ENCODE measurements around the gene DEFB126. TPM values are rescaled to one million over a fixed set of nuclear protein-coding genes. Genes with fewer than 3 reads are reported as not detected.
"Not testable (repeated sequence)": the region's sequence is repeated elsewhere in the genome, so short reads cannot be mapped to it uniquely, and the experiment has no call there.

DEFB126 gene, protein sequence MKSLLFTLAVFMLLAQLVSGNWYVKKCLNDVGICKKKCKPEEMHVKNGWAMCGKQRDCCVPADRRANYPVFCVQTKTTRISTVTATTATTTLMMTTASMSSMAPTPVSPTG
- total RNA-seq (2022) (not detected in 2 replicates), Bru-seq, nascent RNA (not detected), BruChase-seq, experiment 1, labeled RNA remaining after a 6-hour chase (not detected), BruChase-seq, experiment 2, labeled RNA remaining after a 2-hour chase (not detected)
- long read RNA-seq: 0 reads

DNA sequence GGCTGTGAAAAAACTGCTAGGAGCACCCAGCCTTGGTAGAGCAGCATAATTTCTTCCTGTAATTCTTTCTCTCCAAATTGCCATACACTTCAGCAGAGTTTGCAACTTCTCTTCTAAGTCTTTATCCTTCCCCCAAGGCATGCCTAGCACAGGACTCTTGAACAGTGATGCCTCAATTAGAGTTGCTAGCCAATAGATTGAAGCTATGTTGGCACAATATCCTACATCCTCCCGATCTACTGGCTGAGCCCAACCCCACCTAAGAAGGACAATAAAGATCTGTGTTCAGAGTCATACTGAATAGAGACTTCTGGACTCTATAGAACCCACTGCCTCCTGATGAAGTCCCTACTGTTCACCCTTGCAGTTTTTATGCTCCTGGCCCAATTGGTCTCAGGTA, at the start of gene DEFB126:
TSS of gene DEFB126 (plus strand) at position 301 of the 400 bp plus-strand sequence. CDS start at position 340, 39 bp downstream.
- CTCF ChIA-PET: no interaction called here
- H3K9me3 Mint-ChIP-seq (ENCODE audit: low read depth, unreplicated experiment): no peaks in the 10 kb centered on the region
- peaks cover 25% of the 10 kb centered on the region for H3K27me3 Mint-ChIP-seq (ENCODE audit: unreplicated experiment)
- no TSS peak for BruUV-seq (replicated peaks)
- H3K27ac Mint-ChIP-seq (ENCODE audit: unreplicated experiment): no peak within 1 kb of the TSS
- H3K4me1 Mint-ChIP-seq (ENCODE audit: low read depth, unreplicated experiment): no peaks in the 10 kb centered on the region
- intact Hi-C loops (cut with micrococcal nuclease; ENCODE audit: unreplicated experiment): no loop called here
- no peaks in the 10 kb centered on the region for H3K36me3 Mint-ChIP-seq (ENCODE audit: insufficient read depth, unreplicated experiment)
- no peak for DNase-seq
- no peak within 1 kb of the TSS for H3K4me3 Mint-ChIP-seq (ENCODE audit: low read depth, unreplicated experiment)
- no peak for TF ChIP-seq CTCF (IDR thresholded peaks at IDR 0.05; ENCODE audit: unreplicated experiment)

- H3K27me3 Mint-ChIP-seq (ENCODE audit: unreplicated experiment): peaks cover 72% of the 10 kb centered on the region
- no peak overlapping the region for H3K27ac Mint-ChIP-seq (ENCODE audit: unreplicated experiment)
- no peaks in the 10 kb centered on the region for H3K36me3 Mint-ChIP-seq (ENCODE audit: insufficient read depth, unreplicated experiment)
- intact Hi-C loops (cut with micrococcal nuclease; ENCODE audit: unreplicated experiment): no loop called here
- CTCF ChIA-PET: no interaction called here
- no peak overlapping the region for H3K4me3 Mint-ChIP-seq (ENCODE audit: low read depth, unreplicated experiment)
- BruUV-seq (replicated peaks): no TSS peak
- peaks cover 9% of the 10 kb centered on the region for H3K9me3 Mint-ChIP-seq (ENCODE audit: low read depth, unreplicated experiment)
- DNase-seq: no peak
- TF ChIP-seq CTCF (IDR thresholded peaks at IDR 0.05; ENCODE audit: unreplicated experiment): no peak
- H3K4me1 Mint-ChIP-seq (ENCODE audit: low read depth, unreplicated experiment): no peaks in the 10 kb centered on the region
Measured at GRCh38 chr20:93641-94040, 48.7 kb upstream of the DEFB126 start.

DNA sequence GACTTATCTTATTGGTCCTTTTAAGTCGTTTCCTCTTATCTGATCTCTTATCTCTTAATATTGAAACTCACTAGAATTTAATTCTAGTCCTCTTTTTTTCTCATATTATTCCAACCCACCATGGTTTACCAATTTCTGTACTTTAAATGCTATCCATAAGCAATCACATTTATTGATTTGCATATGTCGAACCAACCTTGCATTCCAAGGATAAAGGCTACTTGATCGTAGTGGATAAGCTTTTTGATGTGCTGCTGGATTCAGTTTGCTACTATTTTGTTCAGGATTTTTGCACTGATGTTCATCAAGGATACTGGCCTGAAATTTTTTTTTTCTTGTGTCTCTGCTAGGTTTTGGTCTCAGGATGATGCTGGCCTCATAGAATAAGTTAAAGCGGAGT, 47.2 kb upstream of the DEFB126 start:
- no peak overlapping the region for H3K27ac Mint-ChIP-seq (ENCODE audit: unreplicated experiment)

GRCh38 chr20:97691-98090, 44.7 kb upstream of the DEFB126 start:
- H3K27ac Mint-ChIP-seq (ENCODE audit: unreplicated experiment); BruUV-seq (replicated peaks); CTCF ChIA-PET: not testable (repeated sequence)

More for the DNA sequence above, 47.2 kb upstream of the DEFB126 start:
- BruUV-seq (replicated peaks): no TSS peak
- no peak for TF ChIP-seq CTCF (IDR thresholded peaks at IDR 0.05; ENCODE audit: unreplicated experiment)
- Mint-ChIP-seq H3K9me3 (ENCODE audit: low read depth, unreplicated experiment) (peaks cover 9% of the 10 kb centered on the region), H3K36me3 (ENCODE audit: insufficient read depth, unreplicated experiment) (no peaks in the 10 kb centered on the region), H3K4me3 (ENCODE audit: low read depth, unreplicated experiment) (no peak overlapping the region), H3K4me1 (ENCODE audit: low read depth, unreplicated experiment) (no peaks in the 10 kb centered on the region), H3K27me3 (ENCODE audit: unreplicated experiment) (peaks cover 76% of the 10 kb centered on the region)
- DNase-seq: no peak
- CTCF ChIA-PET: no interaction called here
- intact Hi-C loops (cut with micrococcal nuclease; ENCODE audit: unreplicated experiment): no loop called here

GRCh38 chr20:101975-102374, 40.4 kb upstream of the DEFB126 start:
- BruUV-seq (replicated peaks): no TSS peak
- H3K27ac Mint-ChIP-seq (ENCODE audit: unreplicated experiment): no peak overlapping the region
- H3K4me3 Mint-ChIP-seq (ENCODE audit: low read depth, unreplicated experiment): no peak overlapping the region
- no peaks in the 10 kb centered on the region for H3K36me3 Mint-ChIP-seq (ENCODE audit: insufficient read depth, unreplicated experiment)
- CTCF ChIA-PET: no interaction called here
- intact Hi-C loops (cut with micrococcal nuclease; ENCODE audit: unreplicated experiment): no loop called here
- peaks cover 63% of the 10 kb centered on the region for H3K27me3 Mint-ChIP-seq (ENCODE audit: unreplicated experiment)
- no peaks in the 10 kb centered on the region for H3K4me1 Mint-ChIP-seq (ENCODE audit: low read depth, unreplicated experiment)
- TF ChIP-seq CTCF (IDR thresholded peaks at IDR 0.05; ENCODE audit: unreplicated experiment): no peak
- no peaks in the 10 kb centered on the region for H3K9me3 Mint-ChIP-seq (ENCODE audit: low read depth, unreplicated experiment)
- DNase-seq: no peak

More at GRCh38 chr20:97691-98090, 44.7 kb upstream of the DEFB126 start:
- DNase-seq; intact Hi-C loops (cut with micrococcal nuclease; ENCODE audit: unreplicated experiment); H3K4me3 Mint-ChIP-seq (ENCODE audit: low read depth, unreplicated experiment); H3K36me3 Mint-ChIP-seq (ENCODE audit: insufficient read depth, unreplicated experiment); H3K9me3 Mint-ChIP-seq (ENCODE audit: low read depth, unreplicated experiment); H3K4me1 Mint-ChIP-seq (ENCODE audit: low read depth, unreplicated experiment): not testable (repeated sequence)
- H3K27me3 Mint-ChIP-seq (ENCODE audit: unreplicated experiment): peaks cover 62% of the 10 kb centered on the region

Measured in Calu3 (cell line).